ENCODE results near the gene CDNF.

DNA sequence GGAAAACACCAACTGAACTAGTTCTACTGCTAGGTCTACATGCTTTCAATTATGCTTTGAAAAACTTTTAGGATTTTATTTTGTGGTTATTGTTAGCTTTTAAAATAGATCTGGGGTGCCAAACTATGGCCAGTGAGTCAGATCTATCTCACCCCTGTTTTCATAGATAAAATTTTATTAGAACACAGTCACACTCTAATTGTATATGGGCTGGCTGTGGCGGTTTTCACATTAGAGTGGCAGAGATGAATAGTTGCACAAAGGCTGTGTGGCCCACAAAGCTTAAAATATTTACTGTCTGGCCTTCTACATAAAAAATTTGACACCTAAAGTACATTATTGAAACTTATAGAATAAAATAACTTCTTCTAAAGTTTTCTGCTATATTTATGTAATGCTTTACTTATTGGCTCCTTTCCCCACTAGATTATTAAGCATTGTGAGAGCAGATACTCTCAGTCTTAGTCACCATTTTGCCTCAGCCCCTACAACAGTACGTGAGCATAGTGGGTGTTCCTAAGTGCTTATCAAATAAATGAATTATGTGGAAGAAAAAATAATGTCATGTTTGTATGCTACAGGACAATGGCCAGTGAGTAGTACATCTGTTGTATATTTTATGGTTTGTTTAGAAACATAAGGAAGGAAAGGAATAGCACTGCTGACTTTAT, 35.4 kb upstream of the CDNF start:
- TF ChIP-seq, protein P1, sequence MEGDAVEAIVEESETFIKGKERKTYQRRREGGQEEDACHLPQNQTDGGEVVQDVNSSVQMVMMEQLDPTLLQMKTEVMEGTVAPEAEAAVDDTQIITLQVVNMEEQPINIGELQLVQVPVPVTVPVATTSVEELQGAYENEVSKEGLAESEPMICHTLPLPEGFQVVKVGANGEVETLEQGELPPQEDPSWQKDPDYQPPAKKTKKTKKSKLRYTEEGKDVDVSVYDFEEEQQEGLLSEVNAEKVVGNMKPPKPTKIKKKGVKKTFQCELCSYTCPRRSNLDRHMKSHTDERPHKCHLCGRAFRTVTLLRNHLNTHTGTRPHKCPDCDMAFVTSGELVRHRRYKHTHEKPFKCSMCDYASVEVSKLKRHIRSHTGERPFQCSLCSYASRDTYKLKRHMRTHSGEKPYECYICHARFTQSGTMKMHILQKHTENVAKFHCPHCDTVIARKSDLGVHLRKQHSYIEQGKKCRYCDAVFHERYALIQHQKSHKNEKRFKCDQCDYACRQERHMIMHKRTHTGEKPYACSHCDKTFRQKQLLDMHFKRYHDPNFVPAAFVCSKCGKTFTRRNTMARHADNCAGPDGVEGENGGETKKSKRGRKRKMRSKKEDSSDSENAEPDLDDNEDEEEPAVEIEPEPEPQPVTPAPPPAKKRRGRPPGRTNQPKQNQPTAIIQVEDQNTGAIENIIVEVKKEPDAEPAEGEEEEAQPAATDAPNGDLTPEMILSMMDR (IDR thresholded peaks at IDR 0.05; ENCODE audit: low read depth, low read length, missing input control), result no peak
- TF ChIP-seq, protein P2, sequence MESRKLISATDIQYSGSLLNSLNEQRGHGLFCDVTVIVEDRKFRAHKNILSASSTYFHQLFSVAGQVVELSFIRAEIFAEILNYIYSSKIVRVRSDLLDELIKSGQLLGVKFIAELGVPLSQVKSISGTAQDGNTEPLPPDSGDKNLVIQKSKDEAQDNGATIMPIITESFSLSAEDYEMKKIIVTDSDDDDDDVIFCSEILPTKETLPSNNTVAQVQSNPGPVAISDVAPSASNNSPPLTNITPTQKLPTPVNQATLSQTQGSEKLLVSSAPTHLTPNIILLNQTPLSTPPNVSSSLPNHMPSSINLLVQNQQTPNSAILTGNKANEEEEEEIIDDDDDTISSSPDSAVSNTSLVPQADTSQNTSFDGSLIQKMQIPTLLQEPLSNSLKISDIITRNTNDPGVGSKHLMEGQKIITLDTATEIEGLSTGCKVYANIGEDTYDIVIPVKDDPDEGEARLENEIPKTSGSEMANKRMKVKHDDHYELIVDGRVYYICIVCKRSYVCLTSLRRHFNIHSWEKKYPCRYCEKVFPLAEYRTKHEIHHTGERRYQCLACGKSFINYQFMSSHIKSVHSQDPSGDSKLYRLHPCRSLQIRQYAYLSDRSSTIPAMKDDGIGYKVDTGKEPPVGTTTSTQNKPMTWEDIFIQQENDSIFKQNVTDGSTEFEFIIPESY (IDR thresholded peaks at IDR 0.05), result no peak
- TF ChIP-seq, protein P3, sequence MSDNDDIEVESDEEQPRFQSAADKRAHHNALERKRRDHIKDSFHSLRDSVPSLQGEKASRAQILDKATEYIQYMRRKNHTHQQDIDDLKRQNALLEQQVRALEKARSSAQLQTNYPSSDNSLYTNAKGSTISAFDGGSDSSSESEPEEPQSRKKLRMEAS (IDR thresholded peaks at IDR 0.05), result no peak
- TF ChIP-seq GABPA (IDR thresholded peaks at IDR 0.05 in 1 of 2, conservative IDR thresholded peaks at IDR 0.05 in 1 of 2) (no peak), HNF4G (IDR thresholded peaks at IDR 0.05) (no peak), SP1 (IDR thresholded peaks at IDR 0.05) (no peak), RAD21 (IDR thresholded peaks at IDR 0.05) (no peak)
